ENCODE measurements around the gene KIF13A. TPM values are rescaled to one million over a fixed set of nuclear protein-coding genes. Genes with fewer than 3 reads are reported as not detected.
"Not testable (repeated sequence)": the region's sequence is repeated elsewhere in the genome, so short reads cannot be mapped to it uniquely, and the experiment has no call there.

The KIF13A gene
- total and polyA plus RNA-seq, 4 donors: 14.2 to 97.4 (median 31.7) TPM

DNA sequence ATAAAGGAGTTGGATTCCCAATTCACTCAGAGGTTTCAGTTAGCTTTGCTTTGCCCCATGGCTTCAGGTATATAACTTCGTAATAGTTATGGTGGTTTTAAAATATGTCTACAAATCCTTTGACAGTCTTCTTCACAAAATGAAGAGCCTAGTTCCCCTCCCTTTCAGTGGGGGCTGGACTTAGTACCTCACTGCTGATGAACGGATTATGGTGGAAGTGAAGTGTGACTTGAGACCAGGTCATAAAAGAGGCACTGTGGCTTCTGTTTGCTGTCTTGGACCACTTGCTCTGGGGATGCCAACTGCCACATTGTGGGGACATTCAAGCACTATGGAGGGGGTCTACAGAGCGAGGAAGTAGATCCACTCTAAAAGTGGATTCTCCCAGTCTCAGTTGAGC is 233.2 kb downstream of the KIF13A start:
- TF ChIP-seq, protein P1, sequence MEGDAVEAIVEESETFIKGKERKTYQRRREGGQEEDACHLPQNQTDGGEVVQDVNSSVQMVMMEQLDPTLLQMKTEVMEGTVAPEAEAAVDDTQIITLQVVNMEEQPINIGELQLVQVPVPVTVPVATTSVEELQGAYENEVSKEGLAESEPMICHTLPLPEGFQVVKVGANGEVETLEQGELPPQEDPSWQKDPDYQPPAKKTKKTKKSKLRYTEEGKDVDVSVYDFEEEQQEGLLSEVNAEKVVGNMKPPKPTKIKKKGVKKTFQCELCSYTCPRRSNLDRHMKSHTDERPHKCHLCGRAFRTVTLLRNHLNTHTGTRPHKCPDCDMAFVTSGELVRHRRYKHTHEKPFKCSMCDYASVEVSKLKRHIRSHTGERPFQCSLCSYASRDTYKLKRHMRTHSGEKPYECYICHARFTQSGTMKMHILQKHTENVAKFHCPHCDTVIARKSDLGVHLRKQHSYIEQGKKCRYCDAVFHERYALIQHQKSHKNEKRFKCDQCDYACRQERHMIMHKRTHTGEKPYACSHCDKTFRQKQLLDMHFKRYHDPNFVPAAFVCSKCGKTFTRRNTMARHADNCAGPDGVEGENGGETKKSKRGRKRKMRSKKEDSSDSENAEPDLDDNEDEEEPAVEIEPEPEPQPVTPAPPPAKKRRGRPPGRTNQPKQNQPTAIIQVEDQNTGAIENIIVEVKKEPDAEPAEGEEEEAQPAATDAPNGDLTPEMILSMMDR (IDR thresholded peaks at IDR 0.05; ENCODE audit: control extremely low read depth, extremely low read depth): no peak
- WGBS, 2 donors: 84 to 85% methylated on average over 3 of the region's 3 CpGs
- H3K4me3 ChIP-seq: no peak overlapping the region
- H3K9me3 ChIP-seq (ENCODE audit: control insufficient read depth in 4 of 4, insufficient read depth in 3 of 4, low read length in 3 of 4): no peaks in the 10 kb centered on the region
- no peak overlapping the region for H3K27ac ChIP-seq (ENCODE audit: low read depth in 1 of 2, low read length in 1 of 2)
- H3K36me3 ChIP-seq (ENCODE audit: control insufficient read depth in 4 of 4, insufficient read depth in 4 of 4, low read length in 4 of 4): peaks cover 0 to 3% (median 3%) of the 10 kb centered on the region in 4 donors
- H3K27me3 ChIP-seq (ENCODE audit: control insufficient read depth in 3 of 3, insufficient read depth in 3 of 3, low read length in 2 of 3): no peaks in the 10 kb centered on the region
- H3K4me1 ChIP-seq (ENCODE audit: control insufficient read depth in 5 of 5, insufficient read depth in 5 of 5, low read length in 5 of 5): no peaks in the 10 kb centered on the region
- DNase-seq (no peak), ATAC-seq (ENCODE audit: insufficient read depth, low FRiP score) (no peak)
- no peak overlapping the region for H3K9ac ChIP-seq (ENCODE audit: insufficient read depth in 1 of 2, low read length in 2 of 2)

GRCh38 chr6:17745324-17745723 is 242.1 kb downstream of the KIF13A start:
- not testable (repeated sequence) for H3K27ac ChIP-seq (ENCODE audit: low read depth in 1 of 2, low read length in 1 of 2); ATAC-seq (ENCODE audit: insufficient read depth, low FRiP score); H3K9me3 ChIP-seq (ENCODE audit: control insufficient read depth in 4 of 4, insufficient read depth in 3 of 4, low read length in 3 of 4); DNase-seq; H3K9ac ChIP-seq (ENCODE audit: insufficient read depth in 1 of 2, low read length in 2 of 2); H3K4me3 ChIP-seq; H3K4me1 ChIP-seq (ENCODE audit: control insufficient read depth in 5 of 5, insufficient read depth in 5 of 5, low read length in 5 of 5); H3K36me3 ChIP-seq (ENCODE audit: control insufficient read depth in 4 of 4, insufficient read depth in 4 of 4, low read length in 4 of 4); H3K27me3 ChIP-seq (ENCODE audit: control insufficient read depth in 3 of 3, insufficient read depth in 3 of 3, low read length in 2 of 3)
- WGBS, 2 donors: 95 to 99% methylated on average over 35 of the region's 35 CpGs

- H3K4me3 ChIP-seq; ATAC-seq (ENCODE audit: insufficient read depth, low FRiP score); H3K4me1 ChIP-seq (ENCODE audit: control insufficient read depth in 5 of 5, insufficient read depth in 5 of 5, low read length in 5 of 5); H3K27me3 ChIP-seq (ENCODE audit: control insufficient read depth in 3 of 3, insufficient read depth in 3 of 3, low read length in 2 of 3); H3K9ac ChIP-seq (ENCODE audit: insufficient read depth in 1 of 2, low read length in 2 of 2); DNase-seq; H3K36me3 ChIP-seq (ENCODE audit: control insufficient read depth in 4 of 4, insufficient read depth in 4 of 4, low read length in 4 of 4); H3K27ac ChIP-seq (ENCODE audit: low read depth in 1 of 2, low read length in 1 of 2); H3K9me3 ChIP-seq (ENCODE audit: control insufficient read depth in 4 of 4, insufficient read depth in 3 of 4, low read length in 3 of 4): not testable (repeated sequence)
- WGBS, 2 donors: 94 to 95% methylated on average over 13 of the region's 13 CpGs
These were observed 242.6 kb downstream of the KIF13A start for GRCh38 chr6:17744757-17745308.

GRCh38 chr6:17744019-17744756 is 243.2 kb downstream of the KIF13A start:
- Histone ChIP-seq H3K27ac (ENCODE audit: low read depth in 1 of 2, low read length in 1 of 2) (no peak overlapping the region), H3K27me3 (ENCODE audit: control insufficient read depth in 3 of 3, insufficient read depth in 3 of 3, low read length in 2 of 3) (no peaks in the 10 kb centered on the region), H3K36me3 (ENCODE audit: control insufficient read depth in 4 of 4, insufficient read depth in 4 of 4, low read length in 4 of 4) (no peaks in the 10 kb centered on the region), H3K9ac (ENCODE audit: insufficient read depth in 1 of 2, low read length in 2 of 2) (no peak overlapping the region), H3K9me3 (ENCODE audit: control insufficient read depth in 4 of 4, insufficient read depth in 3 of 4, low read length in 3 of 4) (peaks cover 0 to 2% (median 0%) of the 10 kb centered on the region in 4 donors), H3K4me1 (ENCODE audit: control insufficient read depth in 5 of 5, insufficient read depth in 5 of 5, low read length in 5 of 5) (no peaks in the 10 kb centered on the region), H3K4me3 (no peak overlapping the region)
- 57 to 69% methylated on average over 11 of the region's 11 CpGs for WGBS, 2 donors
- peak in 1 of 3 donors; percentile 36 for DNase-seq
- TF ChIP-seq, protein P1 (IDR thresholded peaks at IDR 0.05; ENCODE audit: control extremely low read depth, extremely low read depth): no peak
- no peak for ATAC-seq (ENCODE audit: insufficient read depth, low FRiP score)
